ENCODE measurements around the gene MAPK12.

The MAPK12 gene

GRCh38 chr22:50261615-50262459, at the start of gene MAPK12:
MAPK12 (minus strand) TSS chr22:50261683; CDS start chr22:50261509, 174 bp downstream.
- no peak for DNase-seq (ENCODE audit: low spot score)

- no peak for DNase-seq (ENCODE audit: low spot score)
Measured at GRCh38 chr22:50310949-50311444, 49.5 kb upstream of the MAPK12 start.

- DNase-seq (ENCODE audit: low spot score), result peak; percentile 64
Measured at GRCh38 chr22:50310031-50310722, 48.7 kb upstream of the MAPK12 start.

GRCh38 chr22:50309601-50309991, 48.1 kb upstream of the MAPK12 start:
- DNase-seq (ENCODE audit: low spot score), result peak; percentile 64

GRCh38 chr22:50308986-50309600, 47.6 kb upstream of the MAPK12 start:
- no peak for DNase-seq (ENCODE audit: low spot score)

GRCh38 chr22:50308597-50308935, 47.1 kb upstream of the MAPK12 start:
- no peak for DNase-seq (ENCODE audit: low spot score)

GRCh38 chr22:50307890-50308596, 46.6 kb upstream of the MAPK12 start:
- DNase-seq (ENCODE audit: low spot score), result no peak

- peak; percentile 86 for DNase-seq (ENCODE audit: low spot score)
Measured at GRCh38 chr22:50306753-50307749, 45.6 kb upstream of the MAPK12 start, which contains the start of gene PLXNB2. PLXNB2 (minus strand) TSS chr22:50307646; CDS start chr22:50290584, 17,062 bp downstream.

- peak; percentile 84 for DNase-seq (ENCODE audit: low spot score)
Measured at GRCh38 chr22:50305923-50306566, 44.6 kb upstream of the MAPK12 start.

GRCh38 chr22:50305393-50305922, 44.0 kb upstream of the MAPK12 start:
- DNase-seq (ENCODE audit: low spot score), result no peak

- no peak for DNase-seq (ENCODE audit: low spot score)
Measured at GRCh38 chr22:50304528-50305392, 43.3 kb upstream of the MAPK12 start.

GRCh38 chr22:50303848-50304527, 42.5 kb upstream of the MAPK12 start:
- DNase-seq (ENCODE audit: low spot score), result no peak

- DNase-seq (ENCODE audit: low spot score), result no peak
Measured at GRCh38 chr22:50303515-50303847, 42.0 kb upstream of the MAPK12 start.

- DNase-seq (ENCODE audit: low spot score), result no peak
Measured at GRCh38 chr22:50302564-50302963, 41.1 kb upstream of the MAPK12 start.

GRCh38 chr22:50302041-50302541, 40.6 kb upstream of the MAPK12 start:
- DNase-seq (ENCODE audit: low spot score), result no peak

GRCh38 chr22:50301581-50301991, 40.1 kb upstream of the MAPK12 start:
- no peak for DNase-seq (ENCODE audit: low spot score)

- DNase-seq (ENCODE audit: low spot score), result no peak
Measured at GRCh38 chr22:50300620-50301257, 39.3 kb upstream of the MAPK12 start.
